ENCODE data around the gene PHF1.
A peak's percentile ranks its signal among the peaks of the same experiment; 100 is the strongest.

The PHF1 gene

GRCh38 chr6:33430991-33431879, 20.4 kb downstream of the PHF1 start:
- Histone ChIP-seq H3K36me3 (ENCODE audit: insufficient read depth, low read length) (peaks cover 13% of the 10 kb centered on the region), H3K27me3 (ENCODE audit: control insufficient read depth in 1 of 2, insufficient read depth in 2 of 2, low read length in 2 of 2) (no peaks in the 10 kb centered on the region), H3K4me3 (ENCODE audit: low read depth in 1 of 2, low read length in 2 of 2) (peak overlapping the region in 1 of 2 donors; percentile 32), H3K27ac (ENCODE audit: low read depth, low read length) (peak overlapping the region; percentile 82), H3K9ac (ENCODE audit: low read length) (peak overlapping the region; percentile 15), H3K9me3 (ENCODE audit: low read length) (no peaks in the 10 kb centered on the region), H3K4me1 (ENCODE audit: insufficient read depth, low read length) (peaks cover 62% of the 10 kb centered on the region)

- no peak overlapping the region for H3K9ac ChIP-seq (ENCODE audit: low read length)
- no peaks in the 10 kb centered on the region for H3K9me3 ChIP-seq (ENCODE audit: low read length)
- H3K4me1 ChIP-seq (ENCODE audit: insufficient read depth, low read length) = peaks cover 56% of the 10 kb centered on the region
- H3K36me3 ChIP-seq (ENCODE audit: insufficient read depth, low read length) = peaks cover 20% of the 10 kb centered on the region
- no peaks in the 10 kb centered on the region for H3K27me3 ChIP-seq (ENCODE audit: control insufficient read depth in 1 of 2, insufficient read depth in 2 of 2, low read length in 2 of 2)
- H3K4me3 ChIP-seq (ENCODE audit: low read depth in 1 of 2, low read length in 2 of 2) = no peak overlapping the region
- H3K27ac ChIP-seq (ENCODE audit: low read depth, low read length) = peak overlapping the region; percentile 82
Measured at GRCh38 chr6:33431880-33432541, 21.2 kb downstream of the PHF1 start.

- Histone ChIP-seq H3K27ac (ENCODE audit: low read depth, low read length) (peak overlapping the region; percentile 82), H3K9ac (ENCODE audit: low read length) (no peak overlapping the region), H3K27me3 (ENCODE audit: control insufficient read depth in 1 of 2, insufficient read depth in 2 of 2, low read length in 2 of 2) (no peaks in the 10 kb centered on the region), H3K36me3 (ENCODE audit: insufficient read depth, low read length) (peaks cover 26% of the 10 kb centered on the region), H3K4me3 (ENCODE audit: low read depth in 1 of 2, low read length in 2 of 2) (no peak overlapping the region), H3K4me1 (ENCODE audit: insufficient read depth, low read length) (peaks cover 52% of the 10 kb centered on the region), H3K9me3 (ENCODE audit: low read length) (no peaks in the 10 kb centered on the region)
Measured at GRCh38 chr6:33432546-33432945, 21.7 kb downstream of the PHF1 start.

GRCh38 chr6:33433001-33433543, 22.3 kb downstream of the PHF1 start:
- peak overlapping the region; percentile 82 for H3K27ac ChIP-seq (ENCODE audit: low read depth, low read length)
- no peak overlapping the region for H3K9ac ChIP-seq (ENCODE audit: low read length)
- peaks cover 52% of the 10 kb centered on the region for H3K4me1 ChIP-seq (ENCODE audit: insufficient read depth, low read length)

GRCh38 chr6:33433544-33434191, 22.9 kb downstream of the PHF1 start:
- H3K27ac ChIP-seq (ENCODE audit: low read depth, low read length) = peak overlapping the region; percentile 82
- no peak overlapping the region for H3K4me3 ChIP-seq (ENCODE audit: low read depth in 1 of 2, low read length in 2 of 2)
- peaks cover 47% of the 10 kb centered on the region for H3K4me1 ChIP-seq (ENCODE audit: insufficient read depth, low read length)
- H3K27me3 ChIP-seq (ENCODE audit: control insufficient read depth in 1 of 2, insufficient read depth in 2 of 2, low read length in 2 of 2) = no peaks in the 10 kb centered on the region
- peaks cover 35% of the 10 kb centered on the region for H3K36me3 ChIP-seq (ENCODE audit: insufficient read depth, low read length)
- H3K9ac ChIP-seq (ENCODE audit: low read length) = peak overlapping the region; percentile 22
- no peaks in the 10 kb centered on the region for H3K9me3 ChIP-seq (ENCODE audit: low read length)

More at GRCh38 chr6:33433001-33433543, 22.3 kb downstream of the PHF1 start:
- no peaks in the 10 kb centered on the region for H3K27me3 ChIP-seq (ENCODE audit: control insufficient read depth in 1 of 2, insufficient read depth in 2 of 2, low read length in 2 of 2)
- no peak overlapping the region for H3K4me3 ChIP-seq (ENCODE audit: low read depth in 1 of 2, low read length in 2 of 2)
- peaks cover 29% of the 10 kb centered on the region for H3K36me3 ChIP-seq (ENCODE audit: insufficient read depth, low read length)
- no peaks in the 10 kb centered on the region for H3K9me3 ChIP-seq (ENCODE audit: low read length)

- no peaks in the 10 kb centered on the region for H3K9me3 ChIP-seq (ENCODE audit: low read length)
- no peaks in the 10 kb centered on the region for H3K27me3 ChIP-seq (ENCODE audit: control insufficient read depth in 1 of 2, insufficient read depth in 2 of 2, low read length in 2 of 2)
- no peak overlapping the region for H3K9ac ChIP-seq (ENCODE audit: low read length)
- no peak overlapping the region for H3K4me3 ChIP-seq (ENCODE audit: low read depth in 1 of 2, low read length in 2 of 2)
- peaks cover 39% of the 10 kb centered on the region for H3K4me1 ChIP-seq (ENCODE audit: insufficient read depth, low read length)
- peaks cover 40% of the 10 kb centered on the region for H3K36me3 ChIP-seq (ENCODE audit: insufficient read depth, low read length)
- no peak overlapping the region for H3K27ac ChIP-seq (ENCODE audit: low read depth, low read length)
Measured at GRCh38 chr6:33434961-33435360, 24.1 kb downstream of the PHF1 start.

- Histone ChIP-seq H3K27me3 (ENCODE audit: control insufficient read depth in 1 of 2, insufficient read depth in 2 of 2, low read length in 2 of 2) (no peaks in the 10 kb centered on the region), H3K27ac (ENCODE audit: low read depth, low read length) (no peak overlapping the region), H3K4me1 (ENCODE audit: insufficient read depth, low read length) (peaks cover 15% of the 10 kb centered on the region), H3K9me3 (ENCODE audit: low read length) (no peaks in the 10 kb centered on the region), H3K9ac (ENCODE audit: low read length) (no peak overlapping the region), H3K36me3 (ENCODE audit: insufficient read depth, low read length) (peaks cover 54% of the 10 kb centered on the region), H3K4me3 (ENCODE audit: low read depth in 1 of 2, low read length in 2 of 2) (no peak overlapping the region)
Measured at GRCh38 chr6:33437666-33438065, 26.9 kb downstream of the PHF1 start.

GRCh38 chr6:33438978-33439594, 28.3 kb downstream of the PHF1 start:
- Histone ChIP-seq H3K36me3 (ENCODE audit: insufficient read depth, low read length) (peaks cover 57% of the 10 kb centered on the region), H3K9ac (ENCODE audit: low read length) (no peak overlapping the region)

GRCh38 chr6:33439956-33440648, 29.3 kb downstream of the PHF1 start:
- Histone ChIP-seq H3K4me1 (ENCODE audit: insufficient read depth, low read length) (no peaks in the 10 kb centered on the region), H3K27me3 (ENCODE audit: control insufficient read depth in 1 of 2, insufficient read depth in 2 of 2, low read length in 2 of 2) (no peaks in the 10 kb centered on the region), H3K36me3 (ENCODE audit: insufficient read depth, low read length) (peaks cover 65% of the 10 kb centered on the region), H3K9me3 (ENCODE audit: low read length) (no peaks in the 10 kb centered on the region), H3K27ac (ENCODE audit: low read depth, low read length) (no peak overlapping the region), H3K4me3 (ENCODE audit: low read depth in 1 of 2, low read length in 2 of 2) (no peak overlapping the region), H3K9ac (ENCODE audit: low read length) (no peak overlapping the region)

More at GRCh38 chr6:33438978-33439594, 28.3 kb downstream of the PHF1 start:
- Histone ChIP-seq H3K27ac (ENCODE audit: low read depth, low read length) (no peak overlapping the region), H3K4me3 (ENCODE audit: low read depth in 1 of 2, low read length in 2 of 2) (no peak overlapping the region), H3K4me1 (ENCODE audit: insufficient read depth, low read length) (peaks cover 3% of the 10 kb centered on the region), H3K27me3 (ENCODE audit: control insufficient read depth in 1 of 2, insufficient read depth in 2 of 2, low read length in 2 of 2) (no peaks in the 10 kb centered on the region), H3K9me3 (ENCODE audit: low read length) (no peaks in the 10 kb centered on the region)

GRCh38 chr6:33440649-33441309, 30.0 kb downstream of the PHF1 start:
- no peaks in the 10 kb centered on the region for H3K27me3 ChIP-seq (ENCODE audit: control insufficient read depth in 1 of 2, insufficient read depth in 2 of 2, low read length in 2 of 2)
- no peak overlapping the region for H3K4me3 ChIP-seq (ENCODE audit: low read depth in 1 of 2, low read length in 2 of 2)
- H3K36me3 ChIP-seq (ENCODE audit: insufficient read depth, low read length) = peaks cover 61% of the 10 kb centered on the region
- H3K4me1 ChIP-seq (ENCODE audit: insufficient read depth, low read length) = no peaks in the 10 kb centered on the region
- no peak overlapping the region for H3K27ac ChIP-seq (ENCODE audit: low read depth, low read length)
- no peaks in the 10 kb centered on the region for H3K9me3 ChIP-seq (ENCODE audit: low read length)
- H3K9ac ChIP-seq (ENCODE audit: low read length) = no peak overlapping the region

Measured in muscle layer of colon (tissue), 2 donors.